HG03095 (cell line): ENCODE measurements around the gene DMRT3.

Source experiments
- ATAC-seq: cut with Tn5 transposase; IDR thresholded peaks from one replicate; pipeline ENCODE4 v1.9.1; 2021; ENCODE audit warnings: moderate library complexity; ENCODE audit not compliant: unreplicated experiment

Gene DMRT3

GRCh38 chr9:970151-970996 lies 6.1 kb upstream of the DMRT3 start:
- ATAC-seq, result no peak

- no peak for ATAC-seq
These were observed 4.5 kb upstream of the DMRT3 start for GRCh38 chr9:971901-972500.

- ATAC-seq, result no peak
These were observed 3.8 kb upstream of the DMRT3 start for GRCh38 chr9:972501-973294.

GRCh38 chr9:973295-973834 lies 3.1 kb upstream of the DMRT3 start:
- no peak for ATAC-seq

- no peak for ATAC-seq
These were observed 2.1 kb upstream of the DMRT3 start for GRCh38 chr9:974031-974995.

GRCh38 chr9:974996-975739 lies 1.3 kb upstream of the DMRT3 start:
- no peak for ATAC-seq

GRCh38 chr9:975740-976257 lies 656 bp upstream of the DMRT3 start:
- no peak for ATAC-seq

- no peak for ATAC-seq
These were observed 735 bp downstream of the DMRT3 start for GRCh38 chr9:976943-977837.

GRCh38 chr9:977838-978830 lies 1.7 kb downstream of the DMRT3 start:
- no peak for ATAC-seq

GRCh38 chr9:979983-980382 lies 3.5 kb downstream of the DMRT3 start:
- ATAC-seq, result no peak

GRCh38 chr9:980640-981039 lies 4.2 kb downstream of the DMRT3 start:
- ATAC-seq, result no peak

GRCh38 chr9:981491-981898 lies 5.0 kb downstream of the DMRT3 start:
- no peak for ATAC-seq

- ATAC-seq, result no peak
These were observed 6.2 kb downstream of the DMRT3 start for GRCh38 chr9:982394-983230.

GRCh38 chr9:994005-994404 lies 17.6 kb downstream of the DMRT3 start:
- ATAC-seq, result no peak

- no peak for ATAC-seq
These were observed 18.7 kb downstream of the DMRT3 start for GRCh38 chr9:995192-995591.

- no peak for ATAC-seq
These were observed 19.3 kb downstream of the DMRT3 start for GRCh38 chr9:995781-996180.
